Fibroblast of villous mesenchyme (primary cell): ENCODE data around the gene COL27A1. TPM values are rescaled to one million over a fixed set of nuclear protein-coding genes. Genes with fewer than 3 reads are reported as not detected.

Source experiments
- DNase-seq: peaks from one replicate; pipeline ENCODE4 v3.0.0-alpha.2; 2010; ENCODE audit warnings: low read depth
- H3K4me3 ChIP-seq: 2 replicates; pipeline ENCODE4 v1.5.1; 2011; ENCODE audit warnings: low read depth, mild to moderate bottlenecking, low read length
- CTCF ChIP-seq: IDR thresholded peaks from 2 replicates; pipeline ENCODE4 v1.5.1; 2012; ENCODE audit warnings: low read depth, mild to moderate bottlenecking, low read length; ENCODE audit not compliant: insufficient read depth
- total RNA-seq: library from RNA; depleted of rRNA; stranded (reverse); fragments of >200 nt; gene quantifications from 2 replicates; pipeline ENCODE4 v1.2.3, GENCODE V29; 2012

Gene COL27A1
- total RNA-seq, 1 donor = 23.3 TPM

GRCh38 chr9:114240647-114241558, 85.6 kb downstream of the COL27A1 start:
- DNase-seq = no peak

GRCh38 chr9:114242837-114243236, 87.5 kb downstream of the COL27A1 start:
- TF ChIP-seq CTCF = no peak
- H3K4me3 ChIP-seq = no peak overlapping the region
- DNase-seq = no peak

More at GRCh38 chr9:114240647-114241558, 85.6 kb downstream of the COL27A1 start:
- no peak for TF ChIP-seq CTCF
- no peak overlapping the region for H3K4me3 ChIP-seq

- H3K4me3 ChIP-seq = no peak overlapping the region
- no peak for DNase-seq
- TF ChIP-seq CTCF = no peak
Observed at GRCh38 chr9:114243240-114243639, 87.9 kb downstream of the COL27A1 start.

- no peak for TF ChIP-seq CTCF
- no peak for DNase-seq
- no peak overlapping the region for H3K4me3 ChIP-seq
Observed at GRCh38 chr9:114244570-114244969, 89.2 kb downstream of the COL27A1 start.

- no peak overlapping the region for H3K4me3 ChIP-seq
- no peak for TF ChIP-seq CTCF
- no peak for DNase-seq
Observed at GRCh38 chr9:114246558-114246957, 91.2 kb downstream of the COL27A1 start.

GRCh38 chr9:114247077-114247476, 91.7 kb downstream of the COL27A1 start:
- no peak for DNase-seq

More at GRCh38 chr9:114247077-114247476, 91.7 kb downstream of the COL27A1 start:
- no peak for TF ChIP-seq CTCF
- H3K4me3 ChIP-seq = no peak overlapping the region
